ENCODE data around the gene FAM131C. TPM values are rescaled to one million over a fixed set of nuclear protein-coding genes. Genes with fewer than 3 reads are reported as not detected.
A peak's percentile ranks its signal among the peaks of the same experiment; 100 is the strongest.

FAM131C gene
- total RNA-seq, 1 experiment from 2014 or later = 7.4 TPM

- Histone ChIP-seq H3K9me2 (ENCODE audit: insufficient read depth) (no peaks in the 10 kb centered on the region), H3K9me3 (ENCODE audit: insufficient read depth, low read depth) (peaks cover 6% of the 10 kb centered on the region; the same call in 1 of the 2 replicates), H4K20me1 (ENCODE audit: insufficient read depth) (no peaks in the 10 kb centered on the region), H3K27me3 (ENCODE audit: insufficient read depth, low read depth) (no peaks in the 10 kb centered on the region), H3F3A (ENCODE audit: insufficient read depth, low read depth) (no peaks in the 10 kb centered on the region), H3K79me2 (ENCODE audit: low read depth) (no peaks in the 10 kb centered on the region), H3K4me3 (no peak overlapping the region), H3K4me2 (no peak overlapping the region), H3K36me3 (ENCODE audit: low read depth) (no peaks in the 10 kb centered on the region), H3K4me1 (replicated peaks; ENCODE audit: insufficient read depth) (peaks cover 21% of the 10 kb centered on the region), H2AFZ (no peak overlapping the region), H3K27ac (no peak overlapping the region)
- CTCF ChIA-PET = interaction anchor here (0.6 kb wide), 1 partner anchor 311 kb away, joined by 14 read pairs; no protein-coding TSS in a partner anchor
- BruUV-seq (replicated peaks) = no TSS peak
- no peak for TF ChIP-seq EZH2 (IDR thresholded peaks at IDR 0.05; ENCODE audit: low read depth)
- DNase-seq = peak in 1 of 2 experiments; percentile 41
- intact Hi-C loops (cut with micrococcal nuclease; ENCODE audit: unreplicated experiment) = no loop called here
- POLR2A ChIA-PET (ENCODE audit: unreplicated experiment) = interaction anchor here (0.6 kb wide), 1 partner anchor 792 kb away, joined by 3 read pairs; no protein-coding TSS in a partner anchor
Measured at GRCh38 chr1:16112596-16113555, 39.4 kb upstream of the FAM131C start.

GRCh38 chr1:16111771-16112595 lies 38.5 kb upstream of the FAM131C start:
- no peak overlapping the region for H3K4me2 ChIP-seq
- no peaks in the 10 kb centered on the region for H3K79me2 ChIP-seq (ENCODE audit: low read depth)
- no peak overlapping the region for H3K27ac ChIP-seq
- DNase-seq = no peak
- no peaks in the 10 kb centered on the region for H3K27me3 ChIP-seq (ENCODE audit: insufficient read depth, low read depth)
- peaks cover 21% of the 10 kb centered on the region for H3K4me1 ChIP-seq (replicated peaks; ENCODE audit: insufficient read depth)
- intact Hi-C loops (cut with micrococcal nuclease; ENCODE audit: unreplicated experiment) = no loop called here
- no peaks in the 10 kb centered on the region for H3K36me3 ChIP-seq (ENCODE audit: low read depth)
- H3F3A ChIP-seq (ENCODE audit: insufficient read depth, low read depth) = no peaks in the 10 kb centered on the region
- no peaks in the 10 kb centered on the region for H3K9me2 ChIP-seq (ENCODE audit: insufficient read depth)
- H3K9me3 ChIP-seq (ENCODE audit: insufficient read depth, low read depth) = peaks cover 8% of the 10 kb centered on the region; the same call in 1 of the 2 replicates
- ChIA-PET CTCF (interaction anchor here (0.6 kb wide), 2 partner anchors 23 to 312 kb away, joined by 5 to 14 read pairs; no protein-coding TSS in a partner anchor), POLR2A (ENCODE audit: unreplicated experiment) (no interaction called here)
- H3K4me3 ChIP-seq = no peak overlapping the region
- no peak overlapping the region for H2AFZ ChIP-seq
- TF ChIP-seq EZH2 (IDR thresholded peaks at IDR 0.05; ENCODE audit: low read depth) = no peak
- TF ChIP-seq, protein P1, sequence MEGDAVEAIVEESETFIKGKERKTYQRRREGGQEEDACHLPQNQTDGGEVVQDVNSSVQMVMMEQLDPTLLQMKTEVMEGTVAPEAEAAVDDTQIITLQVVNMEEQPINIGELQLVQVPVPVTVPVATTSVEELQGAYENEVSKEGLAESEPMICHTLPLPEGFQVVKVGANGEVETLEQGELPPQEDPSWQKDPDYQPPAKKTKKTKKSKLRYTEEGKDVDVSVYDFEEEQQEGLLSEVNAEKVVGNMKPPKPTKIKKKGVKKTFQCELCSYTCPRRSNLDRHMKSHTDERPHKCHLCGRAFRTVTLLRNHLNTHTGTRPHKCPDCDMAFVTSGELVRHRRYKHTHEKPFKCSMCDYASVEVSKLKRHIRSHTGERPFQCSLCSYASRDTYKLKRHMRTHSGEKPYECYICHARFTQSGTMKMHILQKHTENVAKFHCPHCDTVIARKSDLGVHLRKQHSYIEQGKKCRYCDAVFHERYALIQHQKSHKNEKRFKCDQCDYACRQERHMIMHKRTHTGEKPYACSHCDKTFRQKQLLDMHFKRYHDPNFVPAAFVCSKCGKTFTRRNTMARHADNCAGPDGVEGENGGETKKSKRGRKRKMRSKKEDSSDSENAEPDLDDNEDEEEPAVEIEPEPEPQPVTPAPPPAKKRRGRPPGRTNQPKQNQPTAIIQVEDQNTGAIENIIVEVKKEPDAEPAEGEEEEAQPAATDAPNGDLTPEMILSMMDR (conservative IDR thresholded peaks at IDR 0.05) = no peak
- no TSS peak for BruUV-seq (replicated peaks)
- no peaks in the 10 kb centered on the region for H4K20me1 ChIP-seq (ENCODE audit: insufficient read depth)

DNA sequence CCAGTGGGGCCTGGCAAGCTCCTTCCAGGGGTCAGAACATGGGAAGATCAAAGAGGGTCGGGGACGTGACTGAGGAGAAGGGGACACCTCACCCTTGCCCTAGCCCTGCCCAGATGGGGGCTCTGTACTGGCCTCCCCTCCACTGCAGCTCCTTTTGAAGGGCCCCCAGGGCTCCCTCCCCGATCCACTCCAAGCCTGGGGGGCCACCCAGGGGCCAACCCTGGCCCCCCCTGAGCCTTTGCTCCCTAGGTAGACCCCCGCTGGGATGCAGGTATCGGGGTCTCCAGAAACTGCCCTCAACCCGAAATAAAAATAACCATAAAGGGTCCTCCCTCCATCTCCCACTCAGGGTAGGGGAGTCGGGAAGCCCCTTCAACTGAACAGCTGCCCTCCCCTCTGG lies 37.4 kb upstream of the FAM131C start:
- Histone ChIP-seq H2AFZ (no peak overlapping the region), H3K4me1 (replicated peaks; ENCODE audit: insufficient read depth) (peaks cover 21% of the 10 kb centered on the region), H3K27ac (no peak overlapping the region), H4K20me1 (ENCODE audit: insufficient read depth) (no peaks in the 10 kb centered on the region), H3K79me2 (ENCODE audit: low read depth) (no peaks in the 10 kb centered on the region), H3K4me3 (no peak overlapping the region), H3K36me3 (ENCODE audit: low read depth) (no peaks in the 10 kb centered on the region), H3K4me2 (no peak overlapping the region), H3K9me2 (ENCODE audit: insufficient read depth) (no peaks in the 10 kb centered on the region), H3F3A (ENCODE audit: insufficient read depth, low read depth) (no peaks in the 10 kb centered on the region), H3K9me3 (ENCODE audit: insufficient read depth, low read depth) (peaks cover 8% of the 10 kb centered on the region; the same call in 1 of the 2 replicates), H3K27me3 (ENCODE audit: insufficient read depth, low read depth) (no peaks in the 10 kb centered on the region)
- BruUV-seq (replicated peaks) = no TSS peak
- ChIA-PET POLR2A (ENCODE audit: unreplicated experiment) (no interaction called here), CTCF (interaction anchor here (0.6 to 0.7 kb wide), 2 partner anchors 252 to 874 kb away, joined by 3 to 4 read pairs; no protein-coding TSS in a partner anchor)
- DNase-seq = no peak
- intact Hi-C loops (cut with micrococcal nuclease; ENCODE audit: unreplicated experiment) = no loop called here
- TF ChIP-seq, protein P1 (conservative IDR thresholded peaks at IDR 0.05) = no peak
- no peak for TF ChIP-seq EZH2 (IDR thresholded peaks at IDR 0.05; ENCODE audit: low read depth)
